HepG2 (cell line): ENCODE measurements around the gene ABCD2. TPM values are rescaled to one million over a fixed set of nuclear protein-coding genes. Genes with fewer than 3 reads are reported as not detected.
A peak's percentile ranks its signal among the peaks of the same experiment; 100 is the strongest.

ENCODE experiments used
- ATAC-seq: fragments of 200-7000 bp; cut with Tn5 transposase; 3 replicates; pipeline ENCODE4 v1.9.1; 2020; ENCODE audit warnings: mild to moderate bottlenecking, moderate library complexity
- BruUV-seq: library from RNA; stranded (reverse); fragments of 400-500 nt; replicated peaks from 2 replicates; lab custom pipeline; 2021; lab: Mats Ljungman, UMichigan
- CTCF ChIA-PET: fragments of 300-600 bp; formaldehyde crosslinking; extraction: SDS; loops from one replicate; lab custom pipeline; 2021; ENCODE audit warnings: low total read pairs, inconsistent platforms, low intra/inter-chr PET ratio; lab: Yijun Ruan, JAX
- POLR2A ChIA-PET: fragments of 350-600 bp; sonication (Branson Sonifier 250); formaldehyde crosslinking; loops from one replicate; lab custom pipeline; 2020; ENCODE audit warnings: antibody characterized with exemption, inconsistent platforms; lab: Yijun Ruan, JAX
- DNase-seq: peaks from one replicate; pipeline ENCODE4 v3.0.0-alpha.2; 2015; ENCODE audit warnings: low spot score
- FAIRE-seq: peaks from 3 replicates; lab custom pipeline; 2011; peaks lifted over from hg19 to GRCh38; lab: Jason Lieb, UNC
- H2AFZ ChIP-seq: one replicate; pipeline ENCODE4 v1.6.1; 2011; ENCODE audit warnings: low read length, inconsistent platforms
- H3K27ac ChIP-seq: fragments of 300-600 bp; 3 replicates; pipeline ENCODE4 v1.8.0; 2011; ENCODE audit warnings: mixed run types, mild to moderate bottlenecking, mixed read lengths, low read length, inconsistent platforms; ENCODE audit not compliant: insufficient read depth; ENCODE audit errors: extremely low read length
- H3K27me3 ChIP-seq, 2 experiments: fragments of 200-600 bp in 1 of 2; 2 replicates in 1 of 2; 3 replicates in 1 of 2; pipeline versions ENCODE4 v1.6.0 to v1.8.0; 2011; ENCODE audit warnings: low read length in 2 of 2, mild to moderate bottlenecking in 2 of 2, moderate library complexity in 2 of 2, inconsistent platforms in 1 of 2; ENCODE audit not compliant: insufficient read depth in 2 of 2, control insufficient read depth in 1 of 2
- H3K36me3 ChIP-seq, 2 experiments: fragments of 200-600 bp in 1 of 2; replicated peaks in 1 of 2; 2 replicates in 1 of 2; 3 replicates in 1 of 2; pipeline versions ENCODE4 v1.5.1 to v1.8.0; 2011; ENCODE audit warnings: low read length in 2 of 2, inconsistent platforms in 1 of 2; ENCODE audit not compliant: insufficient read depth in 2 of 2, control insufficient read depth in 1 of 2
- H3K4me1 ChIP-seq: 2 replicates; pipeline ENCODE4 v1.5.1; 2012; ENCODE audit warnings: low read length, inconsistent platforms; ENCODE audit not compliant: insufficient read depth
- H3K4me2 ChIP-seq: 2 replicates; pipeline ENCODE4 v1.6.0; 2011; ENCODE audit warnings: low read depth, low read length, inconsistent platforms
- H3K4me3 ChIP-seq, 3 experiments: fragments of 200-600 bp in 1 of 3; sonication (generic), shearing (Covaris generic) in 1 of 3; replicated peaks in 1 of 3; 2 replicates each; pipeline ENCODE4 v1.5.1; 2011 to 2016; ENCODE audit warnings: low read length in 3 of 3, inconsistent platforms in 2 of 3, low read depth in 2 of 3, mild to moderate bottlenecking in 2 of 3, control low read depth in 1 of 3, mixed read lengths in 1 of 3; ENCODE audit not compliant: insufficient read depth in 1 of 3
- H3K79me2 ChIP-seq: one replicate; pipeline ENCODE4 v1.6.1; 2011; ENCODE audit warnings: low read length, inconsistent platforms; ENCODE audit not compliant: insufficient read depth
- H3K9ac ChIP-seq: 2 replicates; pipeline ENCODE4 v1.6.0; 2011; ENCODE audit warnings: mild to moderate bottlenecking, low read depth, low read length, inconsistent platforms; ENCODE audit not compliant: insufficient read depth
- H3K9me3 ChIP-seq: 2 replicates; pipeline ENCODE4 v1.5.1; 2012; ENCODE audit warnings: mild to moderate bottlenecking, low read length
- H4K20me1 ChIP-seq: 2 replicates; pipeline ENCODE4 v1.6.0; 2011; ENCODE audit warnings: inconsistent platforms, mild to moderate bottlenecking, low read length, moderate library complexity; ENCODE audit not compliant: insufficient read depth
- DZIP1 ChIP-seq: sonication (generic); formaldehyde crosslinking; IDR thresholded peaks from 2 replicates; pipeline ENCODE4 v1.5.0; 2020; ENCODE audit warnings: mild to moderate bottlenecking, missing genetic modification reagents
- HES4 ChIP-seq: sonication (generic); formaldehyde crosslinking; IDR thresholded peaks from 2 replicates; pipeline ENCODE4 v1.9.0; 2021; ENCODE audit warnings: mild to moderate bottlenecking, missing genetic modification reagents, borderline replicate concordance
- JDP2 ChIP-seq: sonication (generic); formaldehyde crosslinking; IDR thresholded peaks from 2 replicates; pipeline ENCODE4 v1.8.1; 2022; ENCODE audit warnings: missing genetic modification reagents, borderline replicate concordance
- MAFF ChIP-seq: IDR thresholded peaks from 2 replicates; pipeline ENCODE4 v1.6.1; 2011; ENCODE audit warnings: low read depth, low read length, improper control_type of control experiment
- MAFK ChIP-seq, 2 experiments: IDR thresholded peaks in 1 of 2; conservative IDR thresholded peaks in 1 of 2; 2 replicates each; pipeline ENCODE4 v1.6.1; 2011; ENCODE audit warnings: improper control_type of control experiment in 2 of 2, low read length in 2 of 2
- MAZ ChIP-seq, 2 experiments: sonication (generic) in 1 of 2; formaldehyde crosslinking in 1 of 2; IDR thresholded peaks; 2 replicates each; pipeline versions ENCODE4 v1.5.0 to v1.6.1; 2012 to 2020; ENCODE audit warnings: low read depth in 2 of 2, mild to moderate bottlenecking in 2 of 2, borderline replicate concordance in 1 of 2, improper control_type of control experiment in 1 of 2, low read length in 1 of 2, missing genetic modification reagents in 1 of 2, moderate library complexity in 1 of 2
- NONO ChIP-seq, 2 experiments: fragments of 450-650 bp in 1 of 2; sonication (generic) in 1 of 2; formaldehyde crosslinking in 1 of 2; IDR thresholded peaks in 1 of 2; conservative IDR thresholded peaks in 1 of 2; 2 replicates each; pipeline versions ENCODE4 v1.6.1 to v1.8.0; 2017 to 2022; ENCODE audit warnings: mild to moderate bottlenecking in 1 of 2, missing genetic modification reagents in 1 of 2, moderate library complexity in 1 of 2
- SSRP1 ChIP-seq: IDR thresholded peaks from 2 replicates; pipeline ENCODE4 v1.6.1; 2016; ENCODE audit warnings: control low read depth
- TRAFD1 ChIP-seq: sonication (generic); formaldehyde crosslinking; IDR thresholded peaks from 2 replicates; pipeline ENCODE4 v1.5.1; 2020; ENCODE audit warnings: missing genetic modification reagents, mild to moderate bottlenecking, borderline replicate concordance
- ZNF207 ChIP-seq: fragments of 450-650 bp; IDR thresholded peaks from 2 replicates; pipeline ENCODE4 v1.6.1; 2016; ENCODE audit warnings: antibody characterized with exemption, borderline replicate concordance
- ZNF598 ChIP-seq: sonication (generic); formaldehyde crosslinking; IDR thresholded peaks from 2 replicates; pipeline ENCODE4 v1.5.1; 2020; ENCODE audit warnings: mild to moderate bottlenecking, missing genetic modification reagents, borderline replicate concordance
- ZNF740 ChIP-seq: sonication (generic); formaldehyde crosslinking; IDR thresholded peaks from 2 replicates; pipeline ENCODE4 v1.4.0; 2020; ENCODE audit warnings: missing genetic modification reagents
- in situ Hi-C: cut with HindIII; loops from 2 replicates; pipeline ENCODE4 v1.10.0; 2017; ENCODE audit warnings: low pct_unique_long_range_greater_than_20kb; ENCODE audit not compliant: extremely low pct_ligation_motif_present
- intact Hi-C: fragments of 100-400 bp; cut with micrococcal nuclease; formaldehyde crosslinking; loops from one replicate; pipeline ENCODE4 v1.10.0; 2022; ENCODE audit not compliant: unreplicated experiment
- polyA plus RNA-seq, 8 experiments: library from polyadenylated mRNA; depleted of rRNA in 3 of 8; stranded (reverse) in 7 of 8; unstranded in 1 of 8; fragments of >200 nt; fragmentation: Illumina TruSeq in 4 of 8; extraction: Trizol in 4 of 8; gene quantifications; 2 replicates each; pipeline versions ENCODE4 v1.2.1 to v1.2.3, GENCODE V29; 2011 to 2016; ENCODE audit warnings: low read depth in 4 of 8, missing spikeins in 1 of 8, mixed read lengths in 1 of 8; ENCODE audit not compliant: insufficient read depth in 1 of 8
- total RNA-seq, 5 experiments: library from RNA; depleted of rRNA; stranded (reverse); fragments of >200 nt; fragmentation: Illumina TruSeq; extraction: Trizol; gene quantifications; 2 replicates each; pipeline ENCODE4 v1.2.3, GENCODE V29; 2016; ENCODE audit warnings: low read depth in 1 of 5

ABCD2 gene
- total and polyA plus RNA-seq, 2 of the 13 experiments (the other 11 are each of a cell fraction or from before 2014, with no cell fraction given): not detected

DNA sequence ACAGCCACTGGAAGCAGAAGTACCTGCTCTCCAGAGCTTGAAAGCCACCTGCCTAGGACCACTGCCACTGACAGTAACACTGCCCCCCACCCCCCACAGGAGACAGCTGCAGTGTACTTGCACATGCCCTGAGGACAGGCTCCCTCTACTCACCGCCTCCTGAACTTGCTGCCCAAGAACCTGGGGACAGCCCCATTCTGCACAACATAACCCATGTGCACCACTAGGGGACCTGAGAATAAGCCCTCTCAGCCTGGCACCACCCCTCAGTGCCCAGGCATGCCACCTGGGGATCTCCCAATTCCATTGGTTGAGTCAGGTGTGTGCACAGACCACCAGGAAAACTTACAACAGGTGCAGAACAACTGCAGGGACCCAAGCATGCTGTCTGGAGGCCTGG, 109.6 kb downstream of the ABCD2 start (continued):
- TF ChIP-seq DZIP1 (no peak), ZNF207 (no peak), SSRP1 (CRISPR knock-in tag) (no peak), TRAFD1 (CRISPR knock-in tag) (no peak)

- peak; percentile 81 to 87 for TF ChIP-seq MAFK (conservative IDR thresholded peaks at IDR 0.05 in 1 of 2, IDR thresholded peaks at IDR 0.05 in 1 of 2; ENCODE audit: low read length in 2 of 2)
- no peak for TF ChIP-seq NONO (IDR thresholded peaks at IDR 0.05)
- no peak for TF ChIP-seq NONO (CRISPR knock-in tag; conservative IDR thresholded peaks at IDR 0.05)
- no peak for TF ChIP-seq ZNF740
- TF ChIP-seq ZNF598 (CRISPR knock-in tag): no peak
- TF ChIP-seq JDP2: no peak
- TF ChIP-seq MAZ (IDR thresholded peaks at IDR 0.05; ENCODE audit: borderline replicate concordance, low read depth, low read length): no peak
- no peak for TF ChIP-seq MAZ (CRISPR knock-in tag; IDR thresholded peaks at IDR 0.05; ENCODE audit: low read depth)
- TF ChIP-seq MAFF: peak; percentile 75
- TF ChIP-seq HES4: no peak
- TF ChIP-seq, all 625 proteins: peak for 2
- CTCF ChIA-PET: no interaction called here
- ATAC-seq: no peak
- H3K9ac ChIP-seq: no peak overlapping the region
- no peak for FAIRE-seq
- H3K27ac ChIP-seq: no peak overlapping the region
- peaks cover 9% of the 10 kb centered on the region for H3K9me3 ChIP-seq
- intact Hi-C loops: no loop called here
- no peaks in the 10 kb centered on the region for H3K36me3 ChIP-seq
- no peaks in the 10 kb centered on the region for H3K79me2 ChIP-seq
- no TSS peak for BruUV-seq
- no peaks in the 10 kb centered on the region for H4K20me1 ChIP-seq
- no peaks in the 10 kb centered on the region for H3K4me1 ChIP-seq
- POLR2A ChIA-PET: no interaction called here
- no peak overlapping the region for H3K4me2 ChIP-seq
- H2AFZ ChIP-seq: no peak overlapping the region
- in situ Hi-C loops: no loop called here
- no peaks in the 10 kb centered on the region for H3K27me3 ChIP-seq
- DNase-seq: no peak
- H3K4me3 ChIP-seq: no peak overlapping the region
Observed at GRCh38 chr12:39505554-39505953, 114.0 kb downstream of the ABCD2 start.
